Stimulated activated CD8-positive, alpha-beta memory T cell treated with anti-CD3 and anti-CD28 coated beads, Interleukin-4, amount 100 ng/mL, for 24 hours (primary cell): ENCODE results near the gene SEC24D.
A peak's percentile ranks its signal among the peaks of the same experiment; 100 is the strongest.

Experiments
- DNase-seq: peaks from one replicate; pipeline ENCODE4 v3.0.0-alpha.2; 2020; ENCODE audit warnings: low read depth

The SEC24D gene

DNA sequence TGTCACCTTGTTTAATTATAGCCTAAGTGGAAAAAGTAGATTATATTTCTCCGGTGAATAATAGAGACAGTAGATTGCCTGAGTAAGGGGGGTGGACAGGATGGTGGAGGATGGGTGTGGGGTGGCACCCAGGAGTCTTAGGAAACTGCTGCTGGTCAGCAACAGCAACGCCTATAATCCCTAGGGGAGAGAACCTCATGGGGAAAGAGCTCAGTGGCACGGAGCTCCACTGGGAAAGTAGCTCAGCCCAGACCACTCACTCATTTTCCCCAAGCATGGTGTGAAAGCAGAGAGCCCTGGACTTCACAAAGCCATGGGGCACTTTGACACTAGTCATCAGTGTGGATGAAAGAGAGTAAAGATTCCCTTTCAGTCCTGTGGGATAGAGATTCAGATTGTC is 119.6 kb downstream of the SEC24D start:
- no peak for DNase-seq

DNA sequence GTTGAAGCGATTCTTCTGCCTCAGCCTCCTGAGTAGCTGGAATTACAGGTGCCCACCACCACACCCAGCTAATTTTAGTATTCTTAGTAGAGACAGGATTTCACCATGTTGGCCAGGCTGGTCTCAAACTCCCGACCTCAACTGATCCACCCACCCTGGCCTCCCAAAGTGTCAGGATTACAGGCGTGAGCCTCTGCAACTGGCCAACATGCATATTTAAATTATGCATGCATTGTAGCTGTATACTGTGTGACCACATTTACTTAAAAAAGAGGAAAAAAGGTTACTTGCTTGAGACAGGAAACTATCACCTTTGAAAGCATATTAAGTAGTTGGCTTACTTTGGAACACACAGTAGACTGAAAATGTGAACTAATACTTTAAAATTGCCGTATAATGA is 121.2 kb downstream of the SEC24D start:
- DNase-seq, result no peak

DNA sequence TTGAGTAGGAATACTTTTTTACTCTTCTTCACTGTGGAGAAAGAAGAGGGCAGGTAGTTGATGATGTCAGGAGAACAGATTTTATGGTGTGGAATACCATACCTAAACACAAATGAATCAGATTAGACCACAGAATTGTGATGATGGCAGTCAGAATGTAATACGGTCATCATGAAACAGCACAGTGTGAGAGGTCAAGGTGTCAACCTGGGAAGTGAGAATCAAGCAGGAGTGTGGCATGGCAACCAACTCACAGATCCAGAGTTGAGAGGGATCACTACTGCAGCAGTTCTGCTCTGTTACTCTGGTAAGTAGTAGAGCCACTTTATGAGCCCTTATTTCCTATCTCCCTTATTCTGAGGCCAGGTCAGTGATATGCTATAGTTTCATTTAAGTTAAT is 123.1 kb downstream of the SEC24D start:
- no peak for DNase-seq

DNA sequence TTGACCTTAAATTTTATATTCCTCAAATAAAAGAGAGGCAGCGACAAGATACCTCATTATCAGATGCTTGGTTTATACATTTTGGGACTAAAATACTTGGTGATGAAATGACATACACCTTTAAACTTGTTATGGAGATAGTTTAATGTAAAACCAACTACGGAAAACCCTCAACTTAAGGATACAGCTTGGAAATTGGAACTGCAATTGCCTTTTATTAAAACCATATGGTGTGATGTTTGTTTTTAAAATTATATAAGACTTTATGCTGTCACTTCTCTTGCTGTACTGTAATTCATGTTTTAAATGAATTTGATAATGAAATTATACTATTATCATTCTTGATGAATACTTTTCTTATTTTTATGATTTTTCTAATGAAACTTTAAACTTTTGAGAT is 124.9 kb downstream of the SEC24D start:
- no peak for DNase-seq

DNA sequence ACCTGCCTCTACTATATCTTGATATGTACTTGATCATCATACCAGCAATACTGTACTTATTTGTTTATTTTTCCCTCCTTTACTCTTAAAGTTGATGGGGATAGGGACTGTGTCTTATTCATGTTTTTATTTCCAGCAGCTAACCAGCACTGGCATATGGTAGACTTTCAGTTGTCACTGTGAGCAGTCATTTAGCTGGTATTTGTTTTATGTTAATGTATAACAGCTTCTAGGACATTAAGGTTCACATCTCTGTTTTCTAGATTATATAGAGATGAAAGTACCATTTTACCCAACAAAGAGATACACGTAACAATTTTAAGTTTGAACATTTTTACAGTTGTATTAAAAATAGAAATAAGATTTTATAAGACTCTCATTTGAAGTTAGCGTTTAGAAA is 132.8 kb downstream of the SEC24D start:
- DNase-seq, result no peak

DNA sequence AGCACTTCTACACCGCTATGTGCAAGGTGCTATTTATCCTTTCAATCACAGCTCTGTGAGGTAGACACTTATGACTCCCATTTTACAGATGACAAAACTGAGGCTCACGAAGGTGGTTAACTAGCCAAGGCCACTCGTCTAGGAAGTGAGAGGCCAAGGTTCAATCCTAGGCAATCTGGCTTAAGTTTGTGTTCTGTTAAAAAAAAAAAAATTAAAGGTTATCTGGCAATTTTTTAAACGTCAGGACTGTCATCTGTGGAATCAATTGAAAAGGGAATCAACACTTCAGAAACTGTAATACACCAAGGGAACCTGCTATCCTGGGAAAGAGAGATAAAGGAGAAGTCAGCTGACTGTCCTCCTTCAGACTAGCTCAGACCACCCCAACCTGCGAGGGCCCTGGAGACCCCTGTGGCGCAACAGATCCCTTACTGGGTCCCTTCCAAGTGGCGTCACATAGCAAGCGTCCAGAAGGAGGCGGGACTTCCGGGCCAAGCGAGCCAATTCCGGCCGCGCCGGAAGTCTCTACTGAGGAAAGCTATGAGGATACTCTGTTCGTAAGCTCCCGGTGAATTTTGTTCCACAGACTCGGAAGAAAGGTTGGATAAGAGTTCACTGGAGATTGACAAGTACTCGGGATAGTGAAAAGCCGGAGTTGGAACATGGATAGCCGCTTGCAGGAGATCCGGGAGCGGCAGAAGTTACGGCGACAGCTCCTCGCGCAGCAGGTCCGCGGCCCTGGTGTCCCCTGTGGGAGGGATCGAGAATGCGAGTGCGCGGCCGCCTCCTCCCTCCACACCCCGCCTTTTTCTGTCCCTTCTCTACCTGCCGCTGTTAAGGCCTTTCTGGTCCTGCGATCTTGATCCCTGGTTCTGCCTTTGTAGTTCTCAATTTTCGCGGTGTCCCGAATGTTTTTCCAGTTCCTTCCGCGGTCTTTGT is 150.8 kb downstream of the SEC24D start, which contains the start of gene METTL14:
Gene METTL14, plus strand, starts transcription at position 520 of the 939 bp plus-strand sequence. Its CDS starts 143 bp downstream, at position 663.
- peak; percentile 80 for DNase-seq

DNA sequence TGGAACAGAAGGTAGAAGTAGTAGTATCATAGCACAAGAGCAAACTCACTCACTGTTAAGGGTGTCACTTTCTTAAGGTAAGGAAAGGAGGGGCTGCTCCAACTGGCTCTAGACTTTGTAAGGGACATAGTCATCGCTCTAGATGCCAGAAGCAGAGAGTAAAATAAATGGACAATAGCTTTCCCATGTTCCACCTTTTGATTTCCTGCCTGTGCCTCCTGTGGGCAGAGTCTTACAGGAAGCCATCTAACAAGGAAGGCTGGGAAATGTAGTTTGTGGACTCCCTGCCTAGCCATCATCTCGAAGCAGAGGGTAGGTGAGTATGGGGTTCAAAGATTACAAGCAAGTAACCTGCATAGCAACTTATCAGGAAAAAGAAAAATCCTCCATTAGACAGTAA is 152.4 kb downstream of the SEC24D start:
- DNase-seq, result no peak

DNA sequence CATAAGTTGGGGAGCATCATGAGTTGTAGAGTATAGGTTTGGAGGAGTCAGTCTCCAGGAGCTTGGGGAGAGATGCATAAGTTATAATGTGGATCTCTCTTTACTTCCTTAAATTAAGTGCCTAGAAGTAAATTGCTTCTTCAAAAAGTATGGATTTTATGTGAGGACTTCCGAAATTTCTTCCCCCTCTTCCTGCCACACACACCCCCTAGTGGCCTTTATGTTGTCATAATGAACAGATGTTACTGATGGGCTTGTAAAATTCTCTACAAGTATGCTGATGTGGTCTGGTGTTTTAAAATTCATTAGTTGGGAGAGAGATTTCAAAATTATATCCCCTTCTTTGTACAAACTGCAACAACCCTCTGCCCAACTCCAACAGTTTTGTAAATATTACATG is 153.0 kb downstream of the SEC24D start:
- no peak for DNase-seq

DNA sequence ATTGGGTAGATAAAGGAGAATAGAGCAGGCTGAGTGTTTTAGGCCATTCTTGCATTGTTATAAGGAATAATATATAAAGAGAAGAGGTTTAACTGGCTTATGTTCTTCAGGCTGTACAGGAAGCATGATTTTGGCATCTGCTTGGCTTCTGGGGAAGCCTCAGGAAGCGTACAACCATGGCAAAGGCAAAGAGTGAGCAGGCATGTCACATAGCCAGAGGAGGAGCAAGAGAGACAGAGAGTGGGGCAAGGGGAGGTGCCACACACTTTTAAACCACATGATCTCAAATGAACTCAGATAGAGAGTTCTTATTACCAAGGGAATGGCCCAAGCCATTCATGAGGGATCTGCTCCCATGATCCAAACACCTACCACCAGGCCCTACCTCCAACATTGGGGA is 155.1 kb downstream of the SEC24D start:
- DNase-seq, result no peak

DNA sequence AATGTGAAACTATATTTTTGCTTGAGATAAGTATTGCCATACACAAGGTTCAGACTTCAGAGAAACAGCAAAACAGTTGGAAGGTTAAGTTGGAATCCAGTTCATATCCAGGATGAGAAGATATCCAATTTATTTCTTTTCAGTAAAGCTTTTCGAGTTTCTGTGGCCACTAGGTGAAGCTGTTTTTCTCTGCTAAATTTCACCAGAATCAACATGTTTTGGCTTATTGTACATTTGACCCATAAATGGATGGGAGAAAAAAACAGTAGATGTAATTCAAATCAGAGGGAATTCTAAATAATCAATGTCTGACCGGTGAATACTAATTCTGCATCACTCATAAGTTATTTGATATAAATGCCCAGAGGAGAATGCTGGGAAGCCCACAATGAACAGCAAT is 159.8 kb downstream of the SEC24D start:
- no peak for DNase-seq
